A549 (cell line): Measurements from ENCODE around the gene ARX. TPM values are rescaled to one million over a fixed set of nuclear protein-coding genes. Genes with fewer than 3 reads are reported as not detected.

Experiments
- ATAC-seq, 2 experiments: fragments of 200-7000 bp in 1 of 2; fragments of >200 bp in 1 of 2; cut with Nextera tagmentation in 1 of 2; cut with Tn5 transposase in 1 of 2; 3 replicates each; pipeline versions ENCODE4 v1.8.0 to v1.9.1; 2018 to 2020; ENCODE audit warnings: mild to moderate bottlenecking in 1 of 2, moderate library complexity in 1 of 2
- CTCF ChIA-PET: fragments of 300-600 bp; sonication (Branson Sonifier 250); formaldehyde crosslinking; extraction: SDS; loops from one replicate; lab custom pipeline; 2021; ENCODE audit warnings: antibody characterized with exemption, inconsistent platforms; lab: Yijun Ruan, JAX
- POLR2A ChIA-PET: fragments of 350-600 bp; formaldehyde crosslinking; extraction: SDS; loops from one replicate; lab custom pipeline; 2021; ENCODE audit warnings: antibody characterized with exemption, inconsistent platforms; lab: Yijun Ruan, JAX
- DNase-seq, 2 experiments: peaks; one replicate each; pipeline versions ENCODE4 v3.0.0 to v3.0.0-alpha.2; 2011 to 2016; ENCODE audit warnings: low read depth in 1 of 2, low spot score in 1 of 2
- FAIRE-seq: peaks from 2 replicates; lab custom pipeline; 2011; peaks lifted over from hg19 to GRCh38; lab: Jason Lieb, UNC
- H3K27ac ChIP-seq, 2 experiments: fragments of >200 bp; sonication (Bioruptor Twin); formaldehyde crosslinking; 3 replicates each; pipeline ENCODE4 v1.5.1; 2016 to 2017
- H3K4me1 ChIP-seq: fragments of >200 bp; sonication (Bioruptor Twin); formaldehyde crosslinking; 3 replicates; pipeline ENCODE4 v1.6.1; 2016
- H3K4me2 ChIP-seq: fragments of >200 bp; sonication (Bioruptor Twin); formaldehyde crosslinking; 3 replicates; pipeline ENCODE4 v1.6.1; 2016
- H3K4me3 ChIP-seq: fragments of >200 bp; sonication (Bioruptor Twin); formaldehyde crosslinking; 3 replicates; pipeline ENCODE4 v1.5.1; 2016
- H3K9me3 ChIP-seq: fragments of >200 bp; sonication (Bioruptor Twin); formaldehyde crosslinking; 3 replicates; pipeline ENCODE4 v1.6.1; 2016
- CBX2 ChIP-seq: fragments of 200-600 bp; sonication (generic); IDR thresholded peaks from 2 replicates; pipeline ENCODE4 v1.6.1; 2016; ENCODE audit warnings: low read depth, mild to moderate bottlenecking, borderline replicate concordance
- CBX8 ChIP-seq: fragments of 200-600 bp; sonication (generic); IDR thresholded peaks from 2 replicates; pipeline ENCODE4 v1.6.1; 2016
- CEBPB ChIP-seq, 2 experiments: fragments of >200 bp in 1 of 2; sonication (Bioruptor Twin) in 1 of 2; formaldehyde crosslinking in 1 of 2; IDR thresholded peaks; 2 replicates each; pipeline ENCODE4 v1.6.1; 2012 to 2016
- CTCF ChIP-seq: fragments of >200 bp; sonication (Bioruptor Twin); formaldehyde crosslinking; IDR thresholded peaks from 3 replicates; pipeline ENCODE4 v1.5.1; 2016
- E2F6 ChIP-seq: IDR thresholded peaks from 2 replicates; pipeline ENCODE4 v1.6.1; 2012; ENCODE audit warnings: low read depth, borderline replicate concordance
- EHF ChIP-seq: fragments of 250-450 bp; sonication (Bioruptor Pico); IDR thresholded peaks from 2 replicates; pipeline ENCODE4 v1.5.0; 2020; ENCODE audit warnings: mild to moderate bottlenecking
- EP300 ChIP-seq, 2 experiments: fragments of >200 bp; sonication (Bioruptor Twin); formaldehyde crosslinking; IDR thresholded peaks; 2 replicates in 1 of 2; 3 replicates in 1 of 2; pipeline ENCODE4 v1.6.1; 2016 to 2017
- GATA3 ChIP-seq: IDR thresholded peaks from 2 replicates; pipeline ENCODE4 v1.6.1; 2012; ENCODE audit warnings: borderline replicate concordance
- HES2 ChIP-seq: fragments of >200 bp; sonication (Bioruptor Twin); formaldehyde crosslinking; IDR thresholded peaks from 2 replicates; pipeline ENCODE4 v1.6.1; 2016
- HMGXB4 ChIP-seq: fragments of 250-450 bp; sonication (Bioruptor Pico); IDR thresholded peaks from 2 replicates; pipeline ENCODE4 v1.5.0; 2021; ENCODE audit warnings: mild to moderate bottlenecking, moderate library complexity, borderline replicate concordance
- JUNB ChIP-seq: fragments of >200 bp; sonication (Bioruptor Twin); formaldehyde crosslinking; IDR thresholded peaks from 2 replicates; pipeline ENCODE4 v1.6.1; 2016
- KDM5A ChIP-seq: fragments of 200-600 bp; sonication (generic); IDR thresholded peaks from 2 replicates; pipeline ENCODE4 v1.6.1; 2016; ENCODE audit warnings: antibody characterized with exemption, mild to moderate bottlenecking
- MAFK ChIP-seq: fragments of 450-650 bp; IDR thresholded peaks from 2 replicates; pipeline ENCODE4 v1.6.1; 2014; ENCODE audit not compliant: partially characterized antibody
- NFE2L2 ChIP-seq: fragments of 150-350 bp; conservative IDR thresholded peaks from 2 replicates; pipeline ENCODE4 v1.6.1; 2014; ENCODE audit warnings: low read length
- NPAS2 ChIP-seq: fragments of 250-450 bp; sonication (Bioruptor Pico); IDR thresholded peaks from 2 replicates; pipeline ENCODE4 v1.8.0; 2022; ENCODE audit warnings: mild to moderate bottlenecking, moderate library complexity, borderline replicate concordance
- NR3C1 ChIP-seq: fragments of >200 bp; sonication (Bioruptor Twin); formaldehyde crosslinking; IDR thresholded peaks from 3 replicates; pipeline ENCODE4 v1.6.1; 2017
- PBX3 ChIP-seq: IDR thresholded peaks from 2 replicates; pipeline ENCODE4 v1.6.1; 2012
- POLR2A ChIP-seq: IDR thresholded peaks from 2 replicates; pipeline ENCODE4 v1.6.1; 2012; ENCODE audit warnings: mild to moderate bottlenecking, low read length
- RAD21 ChIP-seq, 2 experiments: fragments of >200 bp in 1 of 2; sonication (Bioruptor Twin) in 1 of 2; formaldehyde crosslinking in 1 of 2; IDR thresholded peaks in 1 of 2; conservative IDR thresholded peaks in 1 of 2; 2 replicates in 1 of 2; 3 replicates in 1 of 2; pipeline ENCODE4 v1.6.1; 2012 to 2018; ENCODE audit warnings: inconsistent platforms in 1 of 2
- REST ChIP-seq: fragments of 200-600 bp; sonication (generic); IDR thresholded peaks from 2 replicates; pipeline ENCODE4 v1.6.1; 2016; ENCODE audit warnings: antibody characterized with exemption, mild to moderate bottlenecking, moderate library complexity
- SREBF2 ChIP-seq: fragments of 450-650 bp; IDR thresholded peaks from 2 replicates; pipeline ENCODE4 v1.6.1; 2014; ENCODE audit warnings: mild to moderate bottlenecking, moderate library complexity
- TP53 ChIP-seq: fragments of 250-450 bp; sonication (Bioruptor Pico); IDR thresholded peaks from 2 replicates; pipeline ENCODE4 v1.5.0; 2021; ENCODE audit warnings: mild to moderate bottlenecking, moderate library complexity
- WGBS: methylation state at CpG from one replicate; pipeline ENCODE4 v1.1.6; 2017; ENCODE audit errors: missing lambda C conversion rate; 5-methylcytosine and 5-hydroxymethylcytosine counted together
- polyA plus RNA-seq, 4 experiments: library from polyadenylated mRNA; depleted of rRNA in 3 of 4; stranded (reverse); fragments of >200 nt; fragmentation: RNase III in 1 of 4; extraction: RNeasy Plus Mini Kit Qiagen cat#74134 plus additional on column Dnase treatment in 1 of 4; gene quantifications; 2 replicates in 3 of 4; 3 replicates in 1 of 4; pipeline ENCODE4 v1.2.3, GENCODE V29; 2011 to 2017

Gene ARX
- polyA plus RNA-seq, 2 of the 4 experiments (the other 2 are of a cell fraction): 0.40 to 1.00 TPM

GRCh38 chrX:24990535-24990934 is 25.2 kb downstream of the ARX start:
- CTCF ChIA-PET: no interaction called here
- TF ChIP-seq RAD21 (conservative IDR thresholded peaks at IDR 0.05 in 1 of 2, IDR thresholded peaks at IDR 0.05 in 1 of 2) (0 out of 5 replicates have a peak, but pooled peaks of 1 of the 2 experiments have one; percentile 6), NFE2L2 (no peak), JUNB (no peak), CTCF (peak; percentile 21; the same call in 1 of the 3 replicates)
- Histone ChIP-seq H3K4me3 (no peak overlapping the region), H3K9me3 (no peaks in the 10 kb centered on the region), H3K4me2 (no peak overlapping the region), H3K27ac (no peak overlapping the region), H3K4me1 (no peaks in the 10 kb centered on the region; the same call in 2 of the 3 replicates)
- DNase-seq: no peak
- ATAC-seq: no peak
- POLR2A ChIA-PET: no interaction called here
- 83% methylated on average over 8 of the region's 8 CpGs for WGBS
- FAIRE-seq: peak; percentile 74

GRCh38 chrX:24988314-24988713 is 27.5 kb downstream of the ARX start:
- Histone ChIP-seq H3K27ac (no peak overlapping the region), H3K9me3 (no peaks in the 10 kb centered on the region), H3K4me3 (no peak overlapping the region), H3K4me1 (no peaks in the 10 kb centered on the region; the same call in 2 of the 3 replicates), H3K4me2 (no peak overlapping the region)
- DNase-seq (no peak), ATAC-seq (no peak), FAIRE-seq (peak; percentile 28)
- TF ChIP-seq KDM5A (no peak), CEBPB (IDR thresholded peaks at IDR 0.05) (no peak), EHF (CRISPR knock-in tag) (no peak), POLR2A (no peak), CBX8 (no peak), RAD21 (conservative IDR thresholded peaks at IDR 0.05 in 1 of 2, IDR thresholded peaks at IDR 0.05 in 1 of 2) (no peak), NPAS2 (CRISPR knock-in tag) (no peak), PBX3 (no peak), REST (no peak), TP53 (no peak), CBX2 (no peak), MAFK (no peak), HMGXB4 (CRISPR knock-in tag) (no peak), SREBF2 (no peak), EP300 (IDR thresholded peaks at IDR 0.05) (no peak), NR3C1 (no peak), GATA3 (no peak), JUNB (no peak), E2F6 (no peak), HES2 (no peak)
- ChIA-PET CTCF (no interaction called here), POLR2A (no interaction called here)
- 60% methylated on average over 4 of the region's 4 CpGs for WGBS
